ENCODE data around the gene C5orf24.

GRCh38 chr5:134877159-134877558, 31.4 kb downstream of the C5orf24 start:
- TF ChIP-seq EZH2 (IDR thresholded peaks at IDR 0.05; ENCODE audit: insufficient read depth, poor library complexity, severe bottlenecking): no peak
- no peak for TF ChIP-seq EZH2phosphoT487 (IDR thresholded peaks at IDR 0.05; ENCODE audit: insufficient read depth, low read depth)
